ENCODE results near the gene CIZ1.

CIZ1 gene

DNA sequence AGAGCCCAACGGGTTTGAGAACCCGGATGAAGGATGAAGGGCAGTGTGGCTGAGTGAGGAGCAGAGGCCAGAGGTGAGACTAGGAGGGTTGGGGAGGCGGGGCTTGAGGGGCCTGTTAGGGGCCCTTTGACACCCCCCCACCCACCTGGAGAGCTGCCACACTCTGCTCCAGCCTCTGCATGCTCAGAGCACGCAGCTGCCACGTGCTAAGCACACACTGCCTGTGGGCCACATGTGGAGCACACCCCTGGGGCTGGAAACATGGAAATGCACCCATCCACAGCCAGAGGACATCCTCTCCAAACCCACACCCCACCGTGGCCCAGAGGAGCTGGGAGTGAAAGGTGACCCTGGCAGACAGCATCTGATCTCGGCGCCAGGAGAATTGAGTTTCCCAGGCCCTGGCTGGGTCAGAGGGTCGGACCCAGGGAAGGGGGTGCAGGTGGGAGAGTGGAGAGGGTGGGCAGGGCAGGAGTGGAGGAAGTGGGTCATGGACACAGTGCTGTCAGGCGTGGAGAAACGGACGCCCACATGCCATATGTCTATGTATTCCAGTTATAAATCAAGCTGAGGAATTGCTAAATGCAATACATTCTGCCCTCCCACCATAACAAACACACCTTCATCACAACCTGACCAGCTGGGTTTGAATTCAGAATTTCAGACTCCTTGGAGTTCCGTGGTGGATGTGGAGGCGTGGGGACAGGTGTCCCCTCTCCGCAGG, 17.7 kb upstream of the CIZ1 start:
- Histone ChIP-seq H2AFZ (ENCODE audit: insufficient read depth, low read length, poor library complexity) (no peak overlapping the region), H3K79me1 (ENCODE audit: low read length) (peaks cover under 1% of the 10 kb centered on the region), H3K36me3 (ENCODE audit: control insufficient read depth in 1 of 2, insufficient read depth in 2 of 2, low read length in 2 of 2) (no peaks in the 10 kb centered on the region), H2AK5ac (ENCODE audit: low read length) (no peak overlapping the region), H2BK120ac (ENCODE audit: insufficient read depth, low read length, poor library complexity) (no peak overlapping the region), H3K27ac (ENCODE audit: low read depth, low read length) (no peak overlapping the region), H3K79me2 (ENCODE audit: control insufficient read depth, insufficient read depth, low read length, poor library complexity) (no peaks in the 10 kb centered on the region), H3K4me1 (ENCODE audit: control insufficient read depth in 1 of 2, insufficient read depth in 2 of 2, low read length in 2 of 2) (peaks cover 3% of the 10 kb centered on the region in 2 experiments), H2BK12ac (ENCODE audit: low read length) (no peak overlapping the region), H3K4me2 (ENCODE audit: low read length) (no peak overlapping the region), H4K91ac (ENCODE audit: low read depth, low read length) (no peak overlapping the region), H3K27me3 (ENCODE audit: insufficient read depth, low read length) (peaks cover 5% of the 10 kb centered on the region), H3K23ac (ENCODE audit: low read length) (no peak overlapping the region), H3K18ac (ENCODE audit: low read length) (no peak overlapping the region), H3K4ac (ENCODE audit: low read depth, low read length) (no peak overlapping the region), H3K9ac (ENCODE audit: low read length) (no peak overlapping the region), H2BK5ac (ENCODE audit: low read depth, low read length, poor library complexity) (no peak overlapping the region), H3K9me3 (ENCODE audit: insufficient read depth, low read depth, low read length) (no peaks in the 10 kb centered on the region), H4K12ac (ENCODE audit: low read depth, low read length) (no peak overlapping the region), H4K8ac (ENCODE audit: low read depth, low read length) (no peak overlapping the region), H3K4me3 (ENCODE audit: low read depth, low read length) (no peak overlapping the region), H3K14ac (ENCODE audit: low read length) (no peak overlapping the region)
- DNase-seq = no peak
- WGBS (ENCODE audit: extremely low coverage, insufficient coverage, insufficient read length) = no CpG with 5 or more reads among the region's 15 CpGs

DNA sequence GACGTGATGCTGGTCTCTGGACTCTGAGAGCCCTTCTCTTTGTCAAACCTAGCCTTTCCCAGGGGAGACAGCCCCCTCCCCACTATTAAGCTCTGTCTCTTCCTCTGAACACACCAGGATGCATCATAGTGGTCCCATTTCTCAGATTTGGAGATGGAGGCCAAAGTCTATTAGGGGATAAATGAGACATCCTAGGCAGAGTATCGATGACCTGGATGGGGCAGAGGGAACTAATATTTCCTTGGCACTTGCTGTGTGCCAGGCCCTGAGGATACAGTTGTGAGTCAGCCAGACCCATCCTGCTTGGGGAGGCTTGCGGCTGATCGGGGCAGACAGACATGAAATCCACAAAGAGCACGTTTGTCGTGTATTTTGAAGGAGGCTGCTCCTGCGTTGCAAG, 17.0 kb upstream of the CIZ1 start:
- Histone ChIP-seq H3K4ac (ENCODE audit: low read depth, low read length) (no peak overlapping the region), H3K18ac (ENCODE audit: low read length) (no peak overlapping the region), H3K9me3 (ENCODE audit: insufficient read depth, low read depth, low read length) (no peaks in the 10 kb centered on the region), H4K12ac (ENCODE audit: low read depth, low read length) (no peak overlapping the region), H3K27ac (ENCODE audit: low read depth, low read length) (no peak overlapping the region), H3K4me2 (ENCODE audit: low read length) (no peak overlapping the region), H3K9ac (ENCODE audit: low read length) (no peak overlapping the region), H2BK12ac (ENCODE audit: low read length) (no peak overlapping the region), H3K14ac (ENCODE audit: low read length) (no peak overlapping the region), H2AFZ (ENCODE audit: insufficient read depth, low read length, poor library complexity) (no peak overlapping the region), H3K23ac (ENCODE audit: low read length) (no peak overlapping the region), H3K4me1 (ENCODE audit: control insufficient read depth in 1 of 2, insufficient read depth in 2 of 2, low read length in 2 of 2) (peaks cover 6 to 8% of the 10 kb centered on the region in 2 experiments), H3K79me2 (ENCODE audit: control insufficient read depth, insufficient read depth, low read length, poor library complexity) (peaks cover under 1% of the 10 kb centered on the region), H4K91ac (ENCODE audit: low read depth, low read length) (no peak overlapping the region), H3K27me3 (ENCODE audit: insufficient read depth, low read length) (peaks cover 8% of the 10 kb centered on the region), H3K36me3 (ENCODE audit: control insufficient read depth in 1 of 2, insufficient read depth in 2 of 2, low read length in 2 of 2) (no peaks in the 10 kb centered on the region), H3K79me1 (ENCODE audit: low read length) (peaks cover 5% of the 10 kb centered on the region), H2BK120ac (ENCODE audit: insufficient read depth, low read length, poor library complexity) (no peak overlapping the region), H2AK5ac (ENCODE audit: low read length) (no peak overlapping the region), H4K8ac (ENCODE audit: low read depth, low read length) (no peak overlapping the region), H3K4me3 (ENCODE audit: low read depth, low read length) (no peak overlapping the region), H2BK5ac (ENCODE audit: low read depth, low read length, poor library complexity) (no peak overlapping the region)
- WGBS (ENCODE audit: extremely low coverage, insufficient coverage, insufficient read length) = no CpG with 5 or more reads among the region's 7 CpGs
- no peak for DNase-seq

- Histone ChIP-seq H3K79me1 (ENCODE audit: low read length) (peaks cover 6% of the 10 kb centered on the region), H2BK120ac (ENCODE audit: insufficient read depth, low read length, poor library complexity) (no peak overlapping the region), H3K4ac (ENCODE audit: low read depth, low read length) (no peak overlapping the region), H3K9me3 (ENCODE audit: insufficient read depth, low read depth, low read length) (no peaks in the 10 kb centered on the region), H3K4me1 (ENCODE audit: control insufficient read depth in 1 of 2, insufficient read depth in 2 of 2, low read length in 2 of 2) (peaks cover 8 to 11% of the 10 kb centered on the region in 2 experiments), H2AFZ (ENCODE audit: insufficient read depth, low read length, poor library complexity) (no peak overlapping the region), H3K36me3 (ENCODE audit: control insufficient read depth in 1 of 2, insufficient read depth in 2 of 2, low read length in 2 of 2) (no peaks in the 10 kb centered on the region), H3K9ac (ENCODE audit: low read length) (no peak overlapping the region), H4K8ac (ENCODE audit: low read depth, low read length) (no peak overlapping the region), H3K18ac (ENCODE audit: low read length) (no peak overlapping the region), H4K12ac (ENCODE audit: low read depth, low read length) (no peak overlapping the region), H4K91ac (ENCODE audit: low read depth, low read length) (no peak overlapping the region), H3K27ac (ENCODE audit: low read depth, low read length) (no peak overlapping the region), H3K79me2 (ENCODE audit: control insufficient read depth, insufficient read depth, low read length, poor library complexity) (peaks cover 2% of the 10 kb centered on the region), H3K23ac (ENCODE audit: low read length) (no peak overlapping the region), H2AK5ac (ENCODE audit: low read length) (no peak overlapping the region), H2BK12ac (ENCODE audit: low read length) (no peak overlapping the region), H3K4me2 (ENCODE audit: low read length) (no peak overlapping the region), H2BK5ac (ENCODE audit: low read depth, low read length, poor library complexity) (no peak overlapping the region), H3K4me3 (ENCODE audit: low read depth, low read length) (no peak overlapping the region), H3K14ac (ENCODE audit: low read length) (no peak overlapping the region), H3K27me3 (ENCODE audit: insufficient read depth, low read length) (peaks cover 8% of the 10 kb centered on the region)
- no peak for DNase-seq
- 100% methylated on average over 2 of the region's 15 CpGs for WGBS (ENCODE audit: extremely low coverage, insufficient coverage, insufficient read length)
Measured at GRCh38 chr9:128206916-128207910, 15.8 kb upstream of the CIZ1 start.

GRCh38 chr9:128206484-128206883, 15.1 kb upstream of the CIZ1 start:
- Histone ChIP-seq H3K18ac (ENCODE audit: low read length) (no peak overlapping the region), H3K9me3 (ENCODE audit: insufficient read depth, low read depth, low read length) (no peaks in the 10 kb centered on the region), H3K4me1 (ENCODE audit: control insufficient read depth in 1 of 2, insufficient read depth in 2 of 2, low read length in 2 of 2) (peaks cover 8 to 11% of the 10 kb centered on the region in 2 experiments), H2BK5ac (ENCODE audit: low read depth, low read length, poor library complexity) (no peak overlapping the region), H3K27me3 (ENCODE audit: insufficient read depth, low read length) (peaks cover 8% of the 10 kb centered on the region), H4K91ac (ENCODE audit: low read depth, low read length) (no peak overlapping the region), H3K4me3 (ENCODE audit: low read depth, low read length) (no peak overlapping the region), H3K27ac (ENCODE audit: low read depth, low read length) (no peak overlapping the region), H3K36me3 (ENCODE audit: control insufficient read depth in 1 of 2, insufficient read depth in 2 of 2, low read length in 2 of 2) (no peaks in the 10 kb centered on the region), H2BK120ac (ENCODE audit: insufficient read depth, low read length, poor library complexity) (no peak overlapping the region), H2BK12ac (ENCODE audit: low read length) (no peak overlapping the region), H2AFZ (ENCODE audit: insufficient read depth, low read length, poor library complexity) (no peak overlapping the region), H3K23ac (ENCODE audit: low read length) (no peak overlapping the region), H3K14ac (ENCODE audit: low read length) (no peak overlapping the region), H3K9ac (ENCODE audit: low read length) (no peak overlapping the region), H4K12ac (ENCODE audit: low read depth, low read length) (no peak overlapping the region), H3K4ac (ENCODE audit: low read depth, low read length) (no peak overlapping the region), H3K79me1 (ENCODE audit: low read length) (peaks cover 6% of the 10 kb centered on the region), H4K8ac (ENCODE audit: low read depth, low read length) (no peak overlapping the region), H2AK5ac (ENCODE audit: low read length) (no peak overlapping the region), H3K4me2 (ENCODE audit: low read length) (no peak overlapping the region), H3K79me2 (ENCODE audit: control insufficient read depth, insufficient read depth, low read length, poor library complexity) (peaks cover 2% of the 10 kb centered on the region)
- DNase-seq = no peak
- whole genome bisulfite sequencing (ENCODE audit: extremely low coverage, insufficient coverage, insufficient read length) = no CpG with 5 or more reads among the region's 3 CpGs
